Measurements from ENCODE around the gene KIAA2012. TPM values are rescaled to one million over a fixed set of nuclear protein-coding genes. Genes with fewer than 3 reads are reported as not detected.

The KIAA2012 gene
- total RNA-seq, 2 experiments from 2014 or later: not detected

GRCh38 chr2:202049092-202049728 is 23.8 kb upstream of the KIAA2012 start:
- Histone ChIP-seq H3K27ac (ENCODE audit: low read depth, low read length, poor library complexity, severe bottlenecking) (no peak overlapping the region), H3K4me2 (ENCODE audit: low read length) (no peak overlapping the region), H3K9me3 (ENCODE audit: low read length) (no peaks in the 10 kb centered on the region), H3K4me1 (ENCODE audit: insufficient read depth, low read length, poor library complexity, severe bottlenecking) (no peaks in the 10 kb centered on the region), H3K36me3 (ENCODE audit: insufficient read depth, low read length) (no peaks in the 10 kb centered on the region), H3K9me2 (ENCODE audit: insufficient read depth, low read length) (no peaks in the 10 kb centered on the region), H2AFZ (ENCODE audit: low read length) (no peak overlapping the region), H3K79me2 (ENCODE audit: insufficient read depth, low read depth, low read length) (no peaks in the 10 kb centered on the region), H4K20me1 (ENCODE audit: insufficient read depth, low read length) (no peaks in the 10 kb centered on the region), H3K4me3 (ENCODE audit: low read depth, low read length, poor library complexity, severe bottlenecking) (no peak overlapping the region)
- POLR2A ChIA-PET: interaction anchor here (0.6 to 0.7 kb wide), 4 partner anchors 30 to 1688 kb away, joined by 3 to 4 read pairs (median 3); no protein-coding TSS in a partner anchor
- no TSS peak for BruUV-seq (replicated peaks)
- intact Hi-C loops (cut with micrococcal nuclease; ENCODE audit: unreplicated experiment): no loop called here
- CTCF ChIA-PET (ENCODE audit: unreplicated experiment): no interaction called here
- no peak for DNase-seq (ENCODE audit: low spot score)
- TF ChIP-seq EZH2phosphoT487 (IDR thresholded peaks at IDR 0.05; ENCODE audit: borderline replicate concordance, low read depth, low read length) (no peak), CTCF (conservative IDR thresholded peaks at IDR 0.05; ENCODE audit: low read length) (no peak)

GRCh38 chr2:202049840-202050239 is 23.2 kb upstream of the KIAA2012 start:
- DNase-seq (ENCODE audit: low spot score): no peak
- Histone ChIP-seq H3K4me1 (ENCODE audit: insufficient read depth, low read length, poor library complexity, severe bottlenecking) (no peaks in the 10 kb centered on the region), H3K79me2 (ENCODE audit: insufficient read depth, low read depth, low read length) (no peaks in the 10 kb centered on the region), H3K27ac (ENCODE audit: low read depth, low read length, poor library complexity, severe bottlenecking) (no peak overlapping the region), H4K20me1 (ENCODE audit: insufficient read depth, low read length) (no peaks in the 10 kb centered on the region), H3K4me2 (ENCODE audit: low read length) (no peak overlapping the region), H3K9me2 (ENCODE audit: insufficient read depth, low read length) (no peaks in the 10 kb centered on the region), H3K36me3 (ENCODE audit: insufficient read depth, low read length) (no peaks in the 10 kb centered on the region), H2AFZ (ENCODE audit: low read length) (no peak overlapping the region), H3K4me3 (ENCODE audit: low read depth, low read length, poor library complexity, severe bottlenecking) (no peak overlapping the region), H3K9me3 (ENCODE audit: low read length) (no peaks in the 10 kb centered on the region)
- BruUV-seq (replicated peaks): no TSS peak
- intact Hi-C loops (cut with micrococcal nuclease; ENCODE audit: unreplicated experiment): loop anchor here (10.0 kb wide), 1 partner anchor 85 kb away; no protein-coding TSS in a partner anchor
- CTCF ChIA-PET (ENCODE audit: unreplicated experiment): no interaction called here
- no peak for TF ChIP-seq CTCF (conservative IDR thresholded peaks at IDR 0.05; ENCODE audit: low read length)
- no peak for TF ChIP-seq EZH2phosphoT487 (IDR thresholded peaks at IDR 0.05; ENCODE audit: borderline replicate concordance, low read depth, low read length)
- POLR2A ChIA-PET: interaction anchor here (0.7 kb wide), 1 partner anchor 93 kb away, joined by 3 read pairs; no protein-coding TSS in a partner anchor

DNA sequence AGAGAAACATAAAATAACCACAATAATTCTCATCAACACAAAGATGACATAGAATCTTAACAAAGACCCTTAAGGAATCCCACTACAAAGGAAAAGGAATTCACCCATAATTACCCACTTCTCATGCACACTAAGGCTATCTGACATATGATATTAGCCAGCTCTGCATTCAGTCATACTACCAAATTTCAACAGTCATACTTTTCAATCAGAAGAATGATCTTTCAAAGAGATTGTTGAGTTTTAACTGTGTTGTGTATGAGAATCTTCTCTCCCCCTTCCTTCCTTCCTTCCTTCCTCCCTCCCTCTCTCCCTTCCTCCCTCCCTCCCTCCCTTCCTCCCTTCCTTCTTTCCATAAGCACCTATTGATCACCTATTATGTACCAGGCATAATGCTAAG is 22.4 kb upstream of the KIAA2012 start:
- H3K9me2 ChIP-seq (ENCODE audit: insufficient read depth, low read length): no peaks in the 10 kb centered on the region
- no peaks in the 10 kb centered on the region for H3K9me3 ChIP-seq (ENCODE audit: low read length)
- no peak overlapping the region for H2AFZ ChIP-seq (ENCODE audit: low read length)
- H3K27ac ChIP-seq (ENCODE audit: low read depth, low read length, poor library complexity, severe bottlenecking): no peak overlapping the region
- ChIA-PET POLR2A (interaction anchor here (0.6 kb wide), 1 partner anchor 133 kb away, joined by 3 read pairs; no protein-coding TSS in a partner anchor), CTCF (ENCODE audit: unreplicated experiment) (no interaction called here)
- no peaks in the 10 kb centered on the region for H3K79me2 ChIP-seq (ENCODE audit: insufficient read depth, low read depth, low read length)
- BruUV-seq (replicated peaks): no TSS peak
- H3K4me2 ChIP-seq (ENCODE audit: low read length): no peak overlapping the region
- intact Hi-C loops (cut with micrococcal nuclease; ENCODE audit: unreplicated experiment): loop anchor here (10.0 kb wide), 1 partner anchor 86 kb away; no protein-coding TSS in a partner anchor
- no peaks in the 10 kb centered on the region for H4K20me1 ChIP-seq (ENCODE audit: insufficient read depth, low read length)
- no peaks in the 10 kb centered on the region for H3K36me3 ChIP-seq (ENCODE audit: insufficient read depth, low read length)
- no peaks in the 10 kb centered on the region for H3K4me1 ChIP-seq (ENCODE audit: insufficient read depth, low read length, poor library complexity, severe bottlenecking)
- no peak overlapping the region for H3K4me3 ChIP-seq (ENCODE audit: low read depth, low read length, poor library complexity, severe bottlenecking)
- no peak for TF ChIP-seq EZH2phosphoT487 (IDR thresholded peaks at IDR 0.05; ENCODE audit: borderline replicate concordance, low read depth, low read length)
- no peak for TF ChIP-seq CTCF (conservative IDR thresholded peaks at IDR 0.05; ENCODE audit: low read length)
- no peak for DNase-seq (ENCODE audit: low spot score)
